Panc1 (cell line): ENCODE data around the gene PCLO. TPM values are rescaled to one million over a fixed set of nuclear protein-coding genes. Genes with fewer than 3 reads are reported as not detected.

Experiments used
- ATAC-seq: fragments of 200-7000 bp; cut with Tn5 transposase; 2 replicates; pipeline ENCODE4 v1.9.1; 2020; ENCODE audit warnings: mild to moderate bottlenecking, moderate library complexity
- BruUV-seq: library from RNA; stranded (reverse); fragments of 400-500 nt; replicated peaks from 2 replicates; lab custom pipeline; 2021; lab: Mats Ljungman, UMichigan
- CTCF ChIA-PET: fragments of 300-600 bp; sonication (Branson Sonifier 250); formaldehyde crosslinking; loops from one replicate; lab custom pipeline; 2022; ENCODE audit warnings: antibody characterized with exemption; lab: Charles Lee
- POLR2A ChIA-PET: fragments of 300-600 bp; sonication (Branson Sonifier 250); formaldehyde crosslinking; loops from one replicate; lab custom pipeline; 2022; ENCODE audit warnings: antibody characterized with exemption; lab: Charles Lee
- DNase-seq: peaks from one replicate; pipeline ENCODE4 v3.0.0-alpha.2; 2010; ENCODE audit warnings: low read depth, low spot score
- H3K27ac ChIP-seq: 2 replicates; pipeline ENCODE4 v1.5.1; 2011; ENCODE audit warnings: mild to moderate bottlenecking, low read length, inconsistent platforms
- H3K27me3 ChIP-seq: fragments of 200-500 bp; sonication (Bioruptor generic); 2 replicates; pipeline ENCODE4 v1.6.0; 2014; ENCODE audit warnings: low read length, inconsistent platforms; ENCODE audit not compliant: control insufficient read depth, insufficient read depth
- H3K36me3 ChIP-seq: fragments of 200-500 bp; sonication (Bioruptor generic); 2 replicates; pipeline ENCODE4 v1.5.1; 2014; ENCODE audit warnings: inconsistent platforms, mild to moderate bottlenecking, low read length, moderate library complexity; ENCODE audit not compliant: control insufficient read depth, insufficient read depth
- H3K4me1 ChIP-seq: 2 replicates; pipeline ENCODE4 v1.5.1; 2011; ENCODE audit warnings: inconsistent platforms, mild to moderate bottlenecking, low read length, moderate library complexity; ENCODE audit not compliant: control insufficient read depth, insufficient read depth
- H3K4me3 ChIP-seq, 2 experiments: 2 replicates each; pipeline ENCODE4 v1.5.1; 2011 to 2012; ENCODE audit warnings: low read depth in 2 of 2, low read length in 2 of 2, mild to moderate bottlenecking in 2 of 2, inconsistent platforms in 1 of 2, moderate library complexity in 1 of 2
- H3K9me3 ChIP-seq: fragments of 200-500 bp; sonication (Bioruptor generic); 2 replicates; pipeline ENCODE4 v1.5.1; 2014; ENCODE audit warnings: low read depth, mild to moderate bottlenecking, inconsistent platforms, low read length, moderate library complexity; ENCODE audit not compliant: control insufficient read depth, insufficient read depth
- CTCF ChIP-seq: fragments of 450-650 bp; IDR thresholded peaks from 2 replicates; pipeline ENCODE4 v1.5.1; 2017; ENCODE audit warnings: mild to moderate bottlenecking
- POLR2AphosphoS5 ChIP-seq: IDR thresholded peaks from 2 replicates; pipeline ENCODE4 v1.6.1; 2012; ENCODE audit warnings: mild to moderate bottlenecking, low read depth, low read length, moderate library complexity
- REST ChIP-seq, 2 experiments: IDR thresholded peaks; 2 replicates each; pipeline ENCODE4 v1.6.1; 2011 to 2012; ENCODE audit warnings: low read depth in 2 of 2, control low read depth in 1 of 2, low read length in 1 of 2, mild to moderate bottlenecking in 1 of 2, moderate library complexity in 1 of 2; ENCODE audit not compliant: insufficient read depth in 1 of 2
- SIN3A ChIP-seq: IDR thresholded peaks from 2 replicates; pipeline ENCODE4 v1.6.1; 2012; ENCODE audit warnings: low read depth, mild to moderate bottlenecking, low read length, moderate library complexity, borderline replicate concordance; ENCODE audit not compliant: insufficient read depth
- TCF7L2 ChIP-seq: IDR thresholded peaks from 2 replicates; pipeline ENCODE4 v1.6.1; 2011; ENCODE audit warnings: mild to moderate bottlenecking, low read depth, low read length, inconsistent platforms
- in situ Hi-C: cut with HindIII; loops from 2 replicates; pipeline ENCODE4 v1.10.0; 2016; ENCODE audit warnings: low sequenced_read_pairs, low pct_unique_long_range_greater_than_20kb
- intact Hi-C: fragments of 100-400 bp; cut with micrococcal nuclease; formaldehyde crosslinking; loops from one replicate; pipeline ENCODE4 v1.10.0; 2022; ENCODE audit not compliant: unreplicated experiment
- total RNA-seq: library from RNA; stranded (reverse); gene quantifications from one replicate; pipeline ENCODE4 v1.2.1, GENCODE V29; 2021; ENCODE audit not compliant: unreplicated experiment

Gene PCLO
- total RNA-seq, 1 experiment from 2014 or later = 1.1 TPM

- no peak for TF ChIP-seq SIN3A
- no peak for TF ChIP-seq POLR2AphosphoS5
- no peak for TF ChIP-seq TCF7L2
- no peak for TF ChIP-seq CTCF
- TF ChIP-seq REST (IDR thresholded peaks at IDR 0.05; ENCODE audit: insufficient read depth in 1 of 2, low read depth in 2 of 2, low read length in 1 of 2) = no peak
- H3K9me3 ChIP-seq = no peaks in the 10 kb centered on the region
- intact Hi-C loops (loop anchor here (5.0 kb wide), 2 partner anchors 124 to 489 kb away; no protein-coding TSS in a partner anchor), in situ Hi-C loops (no loop called here)
- no peaks in the 10 kb centered on the region for H3K27me3 ChIP-seq
- no TSS peak for BruUV-seq
- ChIA-PET POLR2A (no interaction called here), CTCF (no interaction called here)
- no peaks in the 10 kb centered on the region for H3K36me3 ChIP-seq
- H3K4me1 ChIP-seq = no peaks in the 10 kb centered on the region
- DNase-seq = no peak
- H3K4me3 ChIP-seq = no peak overlapping the region
- H3K27ac ChIP-seq = no peak overlapping the region
- ATAC-seq = no peak
These were observed 436.5 kb downstream of the PCLO start for GRCh38 chr7:82726038-82726800.

- ATAC-seq (no peak), DNase-seq (no peak)
- Histone ChIP-seq H3K27ac (no peak overlapping the region), H3K4me1 (no peaks in the 10 kb centered on the region), H3K9me3 (no peaks in the 10 kb centered on the region), H3K36me3 (no peaks in the 10 kb centered on the region), H3K27me3 (no peaks in the 10 kb centered on the region), H3K4me3 (no peak overlapping the region)
- in situ Hi-C loops (no loop called here), intact Hi-C loops (no loop called here)
- POLR2A ChIA-PET = no interaction called here
- CTCF ChIA-PET = no interaction called here
- BruUV-seq = no TSS peak
- TF ChIP-seq SIN3A = no peak
These were observed 439.3 kb downstream of the PCLO start for GRCh38 chr7:82723411-82723810.

GRCh38 chr7:82722946-82723345 lies 439.7 kb downstream of the PCLO start:
- no peak for DNase-seq
- ChIA-PET CTCF (no interaction called here), POLR2A (no interaction called here)
- in situ Hi-C loops (no loop called here), intact Hi-C loops (no loop called here)
- Histone ChIP-seq H3K4me1 (no peaks in the 10 kb centered on the region), H3K4me3 (no peak overlapping the region), H3K27ac (no peak overlapping the region), H3K27me3 (no peaks in the 10 kb centered on the region), H3K9me3 (no peaks in the 10 kb centered on the region), H3K36me3 (no peaks in the 10 kb centered on the region)
- ATAC-seq = no peak
- TF ChIP-seq REST (IDR thresholded peaks at IDR 0.05; ENCODE audit: insufficient read depth in 1 of 2, low read depth in 2 of 2, low read length in 1 of 2) (no peak), CTCF (no peak), TCF7L2 (no peak), POLR2AphosphoS5 (no peak), SIN3A (no peak)
- BruUV-seq = no TSS peak
